Pons (tissue), 1 donor: ENCODE measurements around the gene ACTL8.

Source experiments
- DNase-seq: peaks from one replicate; pipeline ENCODE4 v3.0.0-alpha.2; 2016; ENCODE audit warnings: low spot score

The ACTL8 gene

DNA sequence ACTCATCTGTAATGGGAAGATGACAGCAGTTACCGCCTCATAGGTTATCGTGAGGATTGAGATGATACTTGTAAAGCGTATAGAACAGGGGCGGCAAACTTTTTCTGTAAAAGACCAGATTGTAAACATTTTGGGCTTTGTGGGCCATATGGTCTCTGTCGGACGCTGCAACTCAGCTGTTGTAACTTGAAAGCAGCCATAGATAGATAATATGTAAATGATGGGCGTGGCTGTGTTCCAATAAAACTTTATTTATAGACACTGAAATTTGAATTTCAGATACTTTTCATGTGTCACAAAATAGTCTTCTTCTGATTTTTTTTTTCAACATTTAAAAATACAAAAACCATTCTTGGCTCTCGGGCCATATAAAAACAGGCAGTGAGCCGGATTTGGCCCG is 15.8 kb downstream of the ACTL8 start:
- DNase-seq, result no peak

DNA sequence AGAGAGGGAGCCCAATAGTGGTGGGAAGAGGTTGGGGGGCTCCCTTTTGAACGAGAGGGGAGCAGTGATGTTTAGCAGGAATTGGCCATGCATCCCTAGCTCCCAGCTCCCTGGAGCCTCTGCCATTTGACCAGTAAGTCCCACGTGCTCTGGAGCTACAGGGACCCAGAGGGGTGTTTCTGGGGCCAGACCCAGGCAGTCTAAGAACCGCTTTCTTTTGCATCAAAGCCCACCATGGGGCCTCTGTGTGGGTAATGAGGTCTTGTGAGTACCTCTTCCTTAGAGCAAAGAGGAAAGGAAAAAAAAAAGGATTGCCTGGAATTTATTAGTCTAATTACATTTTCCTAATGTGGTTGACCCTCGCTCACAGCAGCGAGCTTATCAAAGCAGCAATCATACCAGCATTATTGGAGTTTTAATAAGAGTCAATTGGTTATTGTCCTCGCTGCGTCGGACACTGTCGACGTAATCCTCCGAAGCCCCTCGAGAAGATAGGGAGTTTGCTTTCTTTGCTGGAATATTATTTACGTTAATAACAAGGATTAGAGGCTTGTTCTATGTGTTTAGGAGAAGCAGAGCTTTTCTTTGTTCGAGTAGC is 17.6 kb downstream of the ACTL8 start:
- no peak for DNase-seq

DNA sequence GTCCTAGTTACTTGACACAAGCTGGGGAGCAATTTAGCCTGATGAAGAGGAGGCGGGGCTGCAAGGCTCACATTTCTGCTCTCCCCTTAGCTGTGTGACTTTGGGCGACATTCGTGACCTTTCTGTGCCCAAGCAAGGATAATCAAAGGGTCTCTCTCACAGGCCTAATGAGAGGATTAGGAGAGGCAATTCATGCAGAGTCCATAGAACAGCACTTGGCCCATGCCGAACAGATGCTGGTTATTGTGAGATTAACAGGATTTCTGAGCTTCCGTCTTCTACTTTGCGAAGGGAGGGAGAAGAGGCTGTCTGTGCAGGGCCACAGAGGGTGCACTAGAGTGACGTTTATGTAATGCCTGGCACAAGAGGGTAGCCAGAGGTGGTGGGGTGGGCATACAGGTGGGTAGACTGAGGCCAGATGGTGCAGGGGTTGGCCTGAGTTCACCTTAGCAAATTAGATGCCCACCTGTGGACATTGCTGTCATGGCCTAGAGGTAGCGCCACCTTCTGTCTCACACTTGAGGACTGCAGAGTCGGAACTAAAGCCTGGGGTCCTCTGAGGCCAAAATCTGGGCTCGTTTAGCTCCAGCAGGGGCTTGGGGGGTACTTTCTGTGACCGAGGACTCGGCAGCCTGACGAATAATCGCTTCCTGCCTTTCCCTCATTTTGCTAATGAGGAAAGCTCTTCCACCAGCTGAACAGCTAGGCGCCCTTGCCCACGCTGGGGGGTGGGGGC is 18.6 kb downstream of the ACTL8 start:
- DNase-seq, result no peak

DNA sequence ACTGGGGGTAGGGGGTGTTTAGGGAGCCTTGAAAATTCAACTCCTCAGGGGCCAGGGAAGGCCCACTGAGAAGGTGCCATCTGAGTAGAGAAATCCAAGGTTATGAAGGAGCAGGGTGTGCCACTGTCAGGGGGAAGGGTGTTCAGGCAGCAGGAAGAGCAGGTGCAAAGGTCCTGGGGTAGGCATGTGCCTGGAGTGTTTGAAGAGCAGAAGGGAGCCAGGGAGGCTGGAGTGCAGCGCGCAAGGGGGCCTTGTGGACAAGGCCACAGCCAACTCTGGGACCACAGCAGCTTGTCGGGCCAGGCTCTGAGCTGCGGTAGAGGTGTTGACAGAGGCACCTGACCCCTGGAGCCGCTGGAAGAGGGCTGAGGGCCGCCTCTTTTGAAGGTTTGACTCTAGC is 19.3 kb downstream of the ACTL8 start:
- DNase-seq, result no peak

DNA sequence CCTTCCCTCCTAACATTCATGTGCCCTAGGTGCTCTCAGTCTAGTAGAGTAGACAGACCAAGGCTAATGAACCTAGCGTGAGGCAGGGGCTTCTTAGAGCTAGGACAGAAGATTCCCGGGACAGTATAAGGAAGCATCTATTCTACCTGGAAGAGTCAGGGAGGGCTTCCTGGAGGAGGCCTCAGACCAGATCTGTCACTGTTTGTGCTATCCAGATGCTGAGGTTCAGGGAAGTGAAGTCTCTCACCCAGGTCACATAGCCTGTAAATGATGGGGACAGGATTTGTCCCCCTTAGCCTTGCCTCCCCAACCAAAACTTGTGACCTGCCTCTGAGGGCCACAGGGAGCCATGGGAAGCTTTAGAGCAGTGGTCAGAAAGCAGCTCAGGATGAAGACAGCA is 20.7 kb downstream of the ACTL8 start:
- DNase-seq, result no peak

DNA sequence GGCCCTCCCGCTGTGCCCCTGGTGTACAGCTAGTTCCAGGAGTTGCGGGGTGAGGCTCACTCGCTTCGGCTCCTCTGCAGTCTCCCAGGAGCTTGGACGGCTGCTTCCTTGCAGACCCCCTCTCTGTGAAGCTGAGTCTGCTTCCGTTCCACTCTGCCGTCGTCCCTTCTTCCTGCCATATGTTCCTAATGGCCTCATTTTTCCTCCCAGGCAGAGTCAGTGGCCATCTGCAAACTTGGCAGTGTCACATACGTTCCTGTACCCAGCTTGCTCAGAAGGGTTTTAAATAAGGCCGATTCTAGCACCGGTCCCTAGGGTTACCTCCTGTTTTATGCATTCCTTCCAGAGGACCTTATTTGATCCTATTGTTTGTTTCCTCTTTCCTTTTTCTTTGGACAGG is 21.3 kb downstream of the ACTL8 start:
- peak; percentile 3 for DNase-seq

DNA sequence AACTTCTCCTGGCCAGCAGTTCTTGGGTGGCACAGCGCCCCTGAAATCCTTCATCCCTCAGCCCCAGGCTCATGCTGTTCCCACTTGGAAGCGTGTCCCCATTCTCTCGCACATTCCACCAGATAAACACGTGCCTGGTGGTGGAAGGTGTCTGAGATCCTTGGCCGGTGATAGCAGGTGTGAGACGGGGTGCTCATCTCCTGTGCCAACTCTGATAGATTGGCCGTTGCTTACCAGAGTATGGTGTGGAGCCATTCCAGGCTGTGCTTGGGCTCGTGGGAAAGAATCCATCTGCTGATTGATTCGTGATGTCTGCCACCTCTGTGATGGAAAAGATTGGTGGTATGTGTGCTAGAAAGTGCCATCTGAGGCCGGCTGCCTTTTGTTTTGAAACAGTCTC is 22.2 kb downstream of the ACTL8 start:
- DNase-seq, result no peak

DNA sequence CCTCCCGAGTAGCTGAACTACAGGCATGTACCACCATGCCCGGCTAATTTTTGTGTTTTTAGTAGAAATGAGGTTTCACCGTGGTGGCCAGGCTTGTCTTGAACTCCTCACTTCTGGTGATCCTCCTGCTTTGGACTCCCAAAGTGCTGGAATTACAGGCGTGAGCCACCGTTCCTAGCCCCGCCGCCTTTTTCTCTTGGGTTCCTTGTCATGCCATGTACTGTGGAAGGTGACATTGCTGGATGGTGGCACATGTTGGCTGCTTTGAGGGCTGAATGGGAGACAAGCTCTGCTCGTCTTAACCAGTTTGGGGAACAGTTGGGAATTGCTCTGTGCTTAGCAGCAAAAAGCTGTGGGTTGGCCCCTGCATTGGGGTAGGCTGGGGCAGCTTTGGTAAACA is 22.7 kb downstream of the ACTL8 start:
- no peak for DNase-seq

DNA sequence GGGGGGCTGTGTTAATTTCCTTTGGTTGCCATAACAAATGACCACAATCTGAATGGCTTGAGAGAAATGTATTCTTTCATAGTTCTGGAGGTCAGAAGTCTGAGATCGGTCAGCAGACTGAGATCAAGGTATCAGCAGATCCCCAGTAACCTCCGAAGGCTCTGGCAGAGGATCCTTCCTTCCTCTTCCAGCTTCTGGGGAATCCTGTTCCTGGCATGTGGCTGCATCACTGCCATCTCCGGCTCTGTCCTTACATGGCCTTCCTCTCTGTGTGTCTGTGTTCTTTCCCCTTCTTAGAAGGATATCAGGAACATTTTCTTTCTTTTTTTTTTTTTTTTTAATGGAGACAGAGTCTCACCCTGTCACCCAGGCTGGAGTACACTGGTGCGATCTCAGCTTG is 25.8 kb downstream of the ACTL8 start:
- no peak for DNase-seq

DNA sequence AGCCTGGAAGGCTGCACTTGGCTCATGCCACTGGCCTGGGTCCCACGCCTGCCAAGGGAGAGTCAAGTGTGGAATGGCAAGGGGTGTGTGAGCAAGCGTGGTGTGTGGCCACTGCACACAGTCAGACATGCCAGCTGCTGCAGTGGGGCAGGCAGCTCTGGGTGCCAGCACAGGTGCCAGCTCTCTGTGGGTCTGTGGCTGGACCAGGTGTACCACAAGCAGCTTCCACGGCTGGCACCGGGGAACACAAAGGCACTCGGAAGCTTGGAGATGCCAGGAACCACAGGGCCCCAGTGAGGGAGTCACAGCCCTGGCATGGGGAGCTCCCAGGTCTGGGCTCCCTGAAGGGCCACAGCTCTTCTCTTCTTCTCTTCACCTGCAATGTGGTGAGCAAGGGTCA is 34.8 kb downstream of the ACTL8 start:
- no peak for DNase-seq

DNA sequence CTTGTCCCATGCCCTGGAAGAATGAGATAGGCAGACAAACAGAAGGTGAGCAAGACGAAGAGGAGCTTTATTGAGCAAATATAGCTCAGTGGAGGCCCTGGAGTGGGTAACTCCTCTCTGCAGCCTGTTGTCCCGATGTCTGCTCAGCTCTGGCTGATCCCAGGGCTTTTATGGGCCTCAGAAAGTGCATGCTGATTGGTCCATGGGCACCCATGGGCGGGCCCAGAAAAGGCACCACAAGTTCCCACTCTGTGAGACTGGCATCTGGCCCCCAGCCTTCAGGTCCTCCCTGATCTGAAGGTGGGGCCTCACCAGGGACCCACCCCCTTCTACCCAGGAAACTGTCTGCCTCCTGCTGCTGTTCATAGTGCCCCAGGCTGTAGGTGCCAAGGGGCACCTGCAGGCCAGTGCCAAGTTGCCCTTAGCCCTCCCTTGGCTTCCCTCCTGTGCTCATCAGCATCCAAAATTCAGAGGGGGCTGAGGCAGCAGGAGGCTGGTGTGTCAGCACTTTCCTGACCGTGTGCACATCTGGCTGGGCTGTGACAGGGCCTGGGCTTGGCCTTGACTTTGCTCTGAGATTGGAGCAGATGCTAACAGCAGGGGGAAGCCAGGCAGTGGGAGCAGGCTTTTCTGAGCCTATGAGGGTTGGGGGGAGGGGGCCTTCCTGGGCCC is 35.4 kb downstream of the ACTL8 start:
- DNase-seq, result no peak

DNA sequence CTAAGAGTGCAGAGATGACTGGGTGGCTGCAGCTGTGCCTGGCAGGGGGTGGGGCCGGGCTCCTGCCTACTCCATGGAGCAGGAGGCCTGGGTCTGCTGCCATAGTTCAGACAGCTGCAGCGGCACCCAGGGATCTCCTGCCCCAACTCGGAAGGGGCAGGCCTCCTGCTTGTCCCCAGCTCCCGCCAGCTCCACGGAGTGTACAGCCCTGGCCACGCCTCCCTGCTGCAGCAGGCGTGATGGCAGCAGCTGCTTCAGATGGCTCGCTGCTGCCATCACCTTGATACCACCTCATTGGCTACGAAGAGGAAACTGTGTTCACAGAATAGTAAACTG is 35.9 kb downstream of the ACTL8 start:
- DNase-seq, result no peak

DNA sequence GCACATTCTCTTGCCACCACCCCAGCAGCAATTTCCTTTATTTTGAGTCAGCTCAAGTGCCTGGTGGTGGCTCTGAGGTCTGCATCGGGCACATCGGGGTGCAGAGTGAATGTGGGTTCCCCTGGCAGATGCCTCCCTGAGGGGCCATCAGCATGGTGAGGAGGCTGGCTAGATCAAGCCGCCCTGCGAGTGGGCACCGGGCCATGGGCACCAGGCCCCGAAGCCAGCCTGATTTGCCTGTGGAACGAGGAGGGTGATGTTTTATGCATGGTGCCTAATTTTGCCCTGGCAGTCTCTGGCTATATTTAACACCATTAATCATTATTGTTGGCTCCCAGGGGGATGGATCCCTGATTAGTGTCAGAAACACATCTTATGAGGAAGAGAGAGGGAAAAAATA is 36.3 kb downstream of the ACTL8 start:
- DNase-seq, result no peak

DNA sequence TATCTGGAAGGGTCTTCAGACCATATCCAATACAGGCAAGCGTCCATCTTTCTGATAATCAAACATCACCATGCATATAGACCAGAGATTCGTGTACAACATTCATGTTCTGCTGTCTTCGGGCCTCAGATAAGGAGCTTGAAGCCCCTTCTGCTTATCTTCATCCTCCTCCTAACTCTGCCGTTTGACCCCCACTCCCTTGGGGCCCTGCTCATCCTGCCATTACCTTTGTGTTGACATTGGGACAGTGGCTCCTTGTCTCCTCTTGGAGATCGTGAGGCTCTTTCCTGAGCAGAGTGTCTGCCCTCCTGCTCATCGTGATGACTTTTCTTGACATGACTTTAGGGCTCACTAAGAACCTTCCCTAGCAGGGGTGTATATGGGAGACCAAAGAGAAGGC is 37.3 kb downstream of the ACTL8 start:
- no peak for DNase-seq

DNA sequence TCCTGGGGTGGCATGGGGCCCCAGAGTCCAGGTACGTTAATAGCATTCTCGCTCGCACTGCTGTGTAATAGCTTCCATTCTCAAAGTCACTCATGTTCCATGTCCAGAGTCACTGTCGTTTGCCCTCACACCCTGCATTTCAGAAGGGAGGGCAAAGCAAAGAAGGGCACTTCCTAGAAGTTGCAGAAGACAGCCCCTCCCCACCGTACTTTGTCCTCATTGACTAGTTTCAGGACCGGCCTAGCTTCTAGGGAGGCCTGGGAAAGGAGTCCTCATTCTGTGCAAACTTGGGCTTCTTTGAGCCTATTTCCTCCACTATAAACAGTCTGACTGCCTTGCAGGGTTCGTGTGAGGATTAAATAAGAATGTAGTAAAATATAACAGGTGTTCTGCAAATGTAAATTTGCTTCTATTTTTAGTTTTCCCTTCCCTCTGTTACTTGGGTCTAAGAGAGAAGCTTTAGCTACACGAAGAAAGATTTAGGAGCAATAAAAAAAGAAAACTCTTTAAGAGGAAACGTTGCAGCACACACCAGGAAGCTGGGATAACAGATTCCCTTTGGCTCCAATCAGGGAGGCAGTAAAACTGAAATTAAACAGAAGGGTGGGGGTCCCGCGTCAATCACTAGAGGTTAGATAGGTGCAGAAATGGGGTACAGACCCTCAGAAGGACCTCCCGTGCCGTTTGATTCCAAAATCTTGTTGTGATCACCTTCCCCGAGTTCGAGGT is 40.1 kb downstream of the ACTL8 start:
- DNase-seq, result no peak

DNA sequence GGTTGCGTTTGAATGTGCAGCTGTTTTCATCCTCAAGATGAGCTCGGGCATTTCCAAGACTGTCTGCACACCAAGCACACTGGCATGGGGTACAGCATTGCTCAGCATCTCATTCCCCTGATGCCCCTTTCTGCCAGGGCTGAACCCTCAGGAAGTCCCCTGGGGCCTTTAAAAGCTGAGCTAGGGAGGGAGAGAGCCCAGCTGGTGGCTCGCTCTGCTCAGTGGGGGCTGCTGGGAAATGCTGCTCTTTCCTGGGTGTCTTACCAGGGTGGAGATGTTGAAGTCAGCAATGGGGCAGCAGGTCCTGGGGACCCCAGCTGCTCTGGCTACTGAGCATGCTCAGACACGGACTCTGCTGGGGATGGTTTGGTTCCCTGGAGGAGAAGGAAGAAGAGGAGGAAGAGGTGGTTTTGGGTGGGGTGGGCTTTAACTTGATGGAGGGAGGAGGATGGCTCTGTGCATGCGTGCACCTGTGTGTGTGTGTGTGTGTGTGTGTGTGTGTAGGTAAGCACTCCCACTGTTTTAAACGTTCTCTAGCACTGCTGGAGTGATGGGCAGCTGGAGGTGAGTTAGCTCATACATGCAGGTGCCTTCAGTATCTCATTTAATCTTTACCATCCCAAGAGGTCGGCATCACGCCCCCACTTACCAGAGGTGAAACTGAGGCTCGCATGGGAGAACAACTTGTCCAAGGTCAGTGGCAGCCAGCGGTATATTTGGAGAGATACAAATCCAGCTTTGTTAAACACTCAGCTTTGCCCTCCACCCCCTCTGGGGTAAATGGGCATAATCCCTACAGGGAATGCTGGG is 40.9 kb downstream of the ACTL8 start:
- no peak for DNase-seq

DNA sequence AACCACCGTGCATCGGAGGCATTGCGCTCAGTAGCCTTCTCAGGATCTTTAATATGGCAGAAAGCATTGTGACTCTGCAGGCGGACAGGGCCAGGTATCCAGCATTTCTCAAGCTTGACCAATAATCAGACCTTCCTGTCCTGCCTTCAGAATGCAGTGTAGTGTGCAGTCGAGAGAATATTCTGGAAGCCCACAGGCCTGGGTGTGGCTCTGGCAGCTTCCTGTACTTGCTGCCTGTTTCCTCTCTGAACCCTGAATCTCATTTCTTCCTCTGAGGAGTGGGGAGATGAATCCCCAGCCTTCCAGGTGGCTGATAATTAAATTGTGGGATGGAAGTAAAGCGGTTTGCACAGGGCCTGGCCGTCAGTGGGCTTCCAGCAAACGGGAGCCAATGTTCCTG is 42.3 kb downstream of the ACTL8 start:
- no peak for DNase-seq

DNA sequence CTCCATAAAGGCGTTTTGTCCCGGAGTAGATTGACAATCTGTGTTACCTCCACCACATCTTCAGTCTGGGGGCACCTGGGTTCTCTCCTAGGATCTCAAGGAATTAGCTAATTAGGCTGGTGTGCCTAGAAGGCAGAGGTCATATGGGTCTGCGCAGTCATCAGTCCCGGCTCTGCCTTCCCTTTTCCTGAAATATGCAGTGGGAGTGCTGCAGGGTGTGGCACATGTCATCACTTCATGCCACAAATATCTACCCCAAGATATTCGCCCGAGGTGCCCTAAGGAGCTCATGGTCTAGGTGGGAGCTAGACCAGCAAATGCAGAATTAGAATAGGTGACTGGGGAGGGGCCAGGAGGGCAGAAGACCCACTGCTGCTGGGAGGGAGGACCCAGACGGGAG is 42.9 kb downstream of the ACTL8 start:
- DNase-seq, result no peak

DNA sequence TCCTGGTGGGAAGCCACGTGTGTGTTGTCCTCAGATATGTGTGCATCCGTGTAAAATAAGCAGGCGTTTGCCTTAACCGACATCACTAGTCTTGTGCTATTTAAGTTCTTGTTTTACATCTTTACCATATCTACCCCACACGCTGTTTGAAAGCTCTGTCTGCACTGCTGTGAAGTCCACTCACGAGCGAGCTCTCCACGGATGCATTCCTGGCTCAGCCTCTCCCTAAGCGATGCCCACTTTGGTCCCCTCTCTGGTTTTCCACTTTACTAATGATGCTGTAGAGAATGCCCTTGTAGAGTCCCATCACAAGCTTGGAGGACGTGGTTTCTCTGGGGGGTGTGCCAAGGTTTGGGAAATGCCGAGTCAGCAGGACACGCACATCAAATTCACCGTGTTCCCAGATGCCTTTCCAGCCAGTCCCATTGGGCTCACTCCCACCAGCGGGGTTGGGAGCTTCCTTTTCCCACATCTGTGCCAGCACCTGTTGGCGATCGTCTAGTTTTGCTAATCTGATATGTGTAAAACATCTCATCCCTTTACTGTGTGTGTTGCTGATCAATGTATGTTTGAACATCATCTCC is 43.8 kb downstream of the ACTL8 start:
- DNase-seq, result no peak

DNA sequence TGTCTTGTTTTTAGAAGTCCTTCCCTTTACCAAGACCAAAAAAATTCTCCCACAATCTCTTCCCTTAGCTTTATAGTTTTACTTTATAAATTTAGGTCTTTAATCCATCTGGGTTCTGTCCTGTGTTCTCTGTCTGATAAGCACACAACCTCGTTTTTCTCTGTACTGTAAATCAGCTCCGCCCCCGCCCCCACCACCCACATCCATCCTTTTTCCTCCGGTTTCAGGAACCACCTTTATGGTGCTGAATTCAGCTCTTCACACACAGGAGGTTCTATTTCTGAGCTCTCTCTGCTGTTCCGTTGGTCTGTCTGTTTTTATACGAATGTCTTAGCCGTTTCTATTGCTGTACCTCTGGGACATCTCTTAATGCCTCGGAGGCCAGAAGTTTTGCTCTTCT is 44.5 kb downstream of the ACTL8 start:
- DNase-seq, result no peak

DNA sequence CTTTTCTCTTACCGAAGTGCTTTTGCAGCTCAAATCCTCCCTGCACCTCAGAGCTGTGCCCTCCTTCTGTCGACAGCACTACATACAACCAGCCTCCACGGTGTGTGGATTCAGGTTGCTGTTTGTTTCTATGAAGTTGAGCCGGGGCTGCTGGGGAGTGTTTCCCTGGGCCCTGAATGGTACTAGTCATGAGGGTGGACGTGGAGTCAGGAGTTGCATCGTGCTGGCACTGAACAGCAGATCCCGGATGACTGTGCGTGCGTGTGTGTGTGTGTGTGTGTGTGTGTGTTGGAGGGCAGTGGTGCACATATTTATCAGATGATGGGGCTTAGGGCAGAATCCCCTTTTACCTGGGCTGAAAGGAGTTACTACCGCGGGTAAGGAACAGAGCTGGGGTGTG is 47.0 kb downstream of the ACTL8 start:
- DNase-seq, result no peak

DNA sequence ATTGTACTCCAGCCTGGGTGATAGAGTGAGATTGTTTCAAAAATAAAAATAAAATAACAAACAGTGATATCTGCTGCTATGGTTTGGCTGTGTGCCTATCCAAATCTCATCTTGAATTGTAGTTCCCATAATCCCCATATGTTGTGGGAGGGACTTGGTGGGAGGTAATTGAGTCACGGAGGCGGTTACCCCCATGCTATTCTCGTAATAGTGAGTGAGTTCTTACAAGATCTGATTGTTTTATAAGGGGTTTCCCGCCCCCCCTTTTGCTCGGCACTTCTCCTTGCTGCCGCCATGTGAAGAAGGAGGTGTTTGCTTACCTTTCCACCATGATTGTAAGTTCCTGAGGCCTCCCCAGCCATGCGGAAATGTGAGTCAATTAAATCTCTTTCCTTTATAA is 47.8 kb downstream of the ACTL8 start:
- DNase-seq, result no peak
